Measurements from ENCODE around the gene KCNQ5.

The KCNQ5 gene

DNA sequence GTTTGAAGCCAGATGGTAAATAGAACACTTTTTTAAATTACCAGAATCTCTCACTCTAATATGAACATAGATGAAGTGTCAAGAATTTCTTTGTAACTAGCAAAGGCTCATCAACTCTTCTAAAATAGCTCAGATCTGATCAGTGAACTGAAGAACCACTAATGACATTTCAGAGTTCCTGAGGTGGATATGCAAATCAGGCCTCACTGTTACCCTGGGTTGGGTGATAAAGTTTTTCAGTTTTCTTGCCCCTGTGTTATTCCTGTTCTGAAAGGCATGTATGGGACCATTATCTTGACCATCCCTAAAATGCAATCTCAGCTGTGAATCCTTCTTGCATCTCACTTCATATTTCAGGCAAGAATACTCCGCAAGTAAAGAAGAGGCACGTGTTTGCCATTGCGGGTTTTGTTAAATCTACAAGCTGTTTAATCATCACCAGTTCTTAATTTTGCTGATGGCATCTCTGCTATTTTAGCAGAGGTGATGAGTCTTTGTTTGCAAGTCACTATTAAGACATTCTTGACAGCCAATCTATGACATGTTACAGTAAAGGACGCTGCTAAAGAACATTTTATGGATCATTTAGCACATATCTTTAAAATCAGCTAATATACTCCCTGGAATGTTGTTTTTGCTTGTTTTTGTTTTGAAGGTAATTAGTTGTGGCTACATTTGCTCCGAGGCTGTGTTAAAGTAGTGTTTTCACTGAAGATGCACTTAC lies 555.5 kb downstream of the KCNQ5 start:
- H3K4me2 ChIP-seq (ENCODE audit: low read length): peak overlapping the region; percentile 93
- no peaks in the 10 kb centered on the region for H3K27me3 ChIP-seq (ENCODE audit: control insufficient read depth, low read length)
- H3F3A ChIP-seq (ENCODE audit: control insufficient read depth, insufficient read depth): peaks cover 41% of the 10 kb centered on the region
- peaks cover 65% of the 10 kb centered on the region for H3K4me1 ChIP-seq (ENCODE audit: control insufficient read depth, low read length)
- peak overlapping the region; percentile 94 for H3K27ac ChIP-seq (ENCODE audit: low read depth, low read length)
- H3K9me2 ChIP-seq (replicated peaks; ENCODE audit: control insufficient read depth, low read length): no peaks in the 10 kb centered on the region
- peaks cover 3% of the 10 kb centered on the region; the same call in 1 of the 2 replicates for H3K79me2 ChIP-seq (ENCODE audit: control insufficient read depth, low read length)
- no peaks in the 10 kb centered on the region for H4K20me1 ChIP-seq (ENCODE audit: control insufficient read depth, insufficient read depth, low read depth, low read length)
- H3K4me3 ChIP-seq (ENCODE audit: low read length): peak overlapping the region; percentile 75
- H3K9me3 ChIP-seq (ENCODE audit: control insufficient read depth, insufficient read depth, low read length): no peaks in the 10 kb centered on the region
- TF ChIP-seq, protein P1, sequence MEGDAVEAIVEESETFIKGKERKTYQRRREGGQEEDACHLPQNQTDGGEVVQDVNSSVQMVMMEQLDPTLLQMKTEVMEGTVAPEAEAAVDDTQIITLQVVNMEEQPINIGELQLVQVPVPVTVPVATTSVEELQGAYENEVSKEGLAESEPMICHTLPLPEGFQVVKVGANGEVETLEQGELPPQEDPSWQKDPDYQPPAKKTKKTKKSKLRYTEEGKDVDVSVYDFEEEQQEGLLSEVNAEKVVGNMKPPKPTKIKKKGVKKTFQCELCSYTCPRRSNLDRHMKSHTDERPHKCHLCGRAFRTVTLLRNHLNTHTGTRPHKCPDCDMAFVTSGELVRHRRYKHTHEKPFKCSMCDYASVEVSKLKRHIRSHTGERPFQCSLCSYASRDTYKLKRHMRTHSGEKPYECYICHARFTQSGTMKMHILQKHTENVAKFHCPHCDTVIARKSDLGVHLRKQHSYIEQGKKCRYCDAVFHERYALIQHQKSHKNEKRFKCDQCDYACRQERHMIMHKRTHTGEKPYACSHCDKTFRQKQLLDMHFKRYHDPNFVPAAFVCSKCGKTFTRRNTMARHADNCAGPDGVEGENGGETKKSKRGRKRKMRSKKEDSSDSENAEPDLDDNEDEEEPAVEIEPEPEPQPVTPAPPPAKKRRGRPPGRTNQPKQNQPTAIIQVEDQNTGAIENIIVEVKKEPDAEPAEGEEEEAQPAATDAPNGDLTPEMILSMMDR (IDR thresholded peaks at IDR 0.05; ENCODE audit: low read depth, low read length, poor library complexity, severe bottlenecking): no peak
- no peak for TF ChIP-seq EZH2phosphoT487 (IDR thresholded peaks at IDR 0.05; ENCODE audit: borderline replicate concordance, low read length)
- peaks cover 6% of the 10 kb centered on the region; the same call in 1 of the 2 replicates for H3K36me3 ChIP-seq (ENCODE audit: control insufficient read depth, low read length)

- peaks cover 36% of the 10 kb centered on the region for H3F3A ChIP-seq (ENCODE audit: control insufficient read depth, insufficient read depth)
- peaks cover 6% of the 10 kb centered on the region; the same call in 1 of the 2 replicates for H3K36me3 ChIP-seq (ENCODE audit: control insufficient read depth, low read length)
- no peak for TF ChIP-seq EZH2phosphoT487 (IDR thresholded peaks at IDR 0.05; ENCODE audit: borderline replicate concordance, low read length)
- TF ChIP-seq, protein P1 (IDR thresholded peaks at IDR 0.05; ENCODE audit: low read depth, low read length, poor library complexity, severe bottlenecking): no peak
- H3K79me2 ChIP-seq (ENCODE audit: control insufficient read depth, low read length): peaks cover 3% of the 10 kb centered on the region; the same call in 1 of the 2 replicates
- H3K9me2 ChIP-seq (replicated peaks; ENCODE audit: control insufficient read depth, low read length): no peaks in the 10 kb centered on the region
- no peaks in the 10 kb centered on the region for H3K27me3 ChIP-seq (ENCODE audit: control insufficient read depth, low read length)
- H4K20me1 ChIP-seq (ENCODE audit: control insufficient read depth, insufficient read depth, low read depth, low read length): no peaks in the 10 kb centered on the region
- H3K4me1 ChIP-seq (ENCODE audit: control insufficient read depth, low read length): peaks cover 64% of the 10 kb centered on the region
- H3K9me3 ChIP-seq (ENCODE audit: control insufficient read depth, insufficient read depth, low read length): no peaks in the 10 kb centered on the region
- peak overlapping the region; percentile 94 for H3K27ac ChIP-seq (ENCODE audit: low read depth, low read length)
- H3K4me2 ChIP-seq (ENCODE audit: low read length): peak overlapping the region; percentile 93
- peak overlapping the region; percentile 62 for H3K4me3 ChIP-seq (ENCODE audit: low read length)
These were observed 558.3 kb downstream of the KCNQ5 start for GRCh38 chr6:73180076-73180738.

GRCh38 chr6:73180763-73181619 lies 559.1 kb downstream of the KCNQ5 start:
- H3K4me3 ChIP-seq (ENCODE audit: low read length): peak overlapping the region; percentile 62

More at GRCh38 chr6:73180763-73181619, 559.1 kb downstream of the KCNQ5 start:
- Histone ChIP-seq H3K27me3 (ENCODE audit: control insufficient read depth, low read length) (no peaks in the 10 kb centered on the region), H3K9me2 (replicated peaks; ENCODE audit: control insufficient read depth, low read length) (no peaks in the 10 kb centered on the region), H3K4me2 (ENCODE audit: low read length) (peak overlapping the region; percentile 93), H4K20me1 (ENCODE audit: control insufficient read depth, insufficient read depth, low read depth, low read length) (no peaks in the 10 kb centered on the region), H3K27ac (ENCODE audit: low read depth, low read length) (peak overlapping the region; percentile 94), H3F3A (ENCODE audit: control insufficient read depth, insufficient read depth) (peaks cover 30% of the 10 kb centered on the region), H3K9me3 (ENCODE audit: control insufficient read depth, insufficient read depth, low read length) (no peaks in the 10 kb centered on the region), H3K79me2 (ENCODE audit: control insufficient read depth, low read length) (peaks cover 3% of the 10 kb centered on the region; the same call in 1 of the 2 replicates), H3K4me1 (ENCODE audit: control insufficient read depth, low read length) (peaks cover 56% of the 10 kb centered on the region), H3K36me3 (ENCODE audit: control insufficient read depth, low read length) (0 out of 2 replicates have a peak, but pooled peaks cover 3% of the 10 kb centered on the region)
- TF ChIP-seq EZH2phosphoT487 (IDR thresholded peaks at IDR 0.05; ENCODE audit: borderline replicate concordance, low read length): no peak
- TF ChIP-seq, protein P1 (IDR thresholded peaks at IDR 0.05; ENCODE audit: low read depth, low read length, poor library complexity, severe bottlenecking): peak; percentile 82

Measured in DOHH2 (cell line).